ENCODE results near the gene TLE5. TPM values are rescaled to one million over a fixed set of nuclear protein-coding genes. Genes with fewer than 3 reads are reported as not detected.

Gene TLE5
- total and polyA plus RNA-seq, 2 experiments from 2014 or later = 130 to 154 TPM

DNA sequence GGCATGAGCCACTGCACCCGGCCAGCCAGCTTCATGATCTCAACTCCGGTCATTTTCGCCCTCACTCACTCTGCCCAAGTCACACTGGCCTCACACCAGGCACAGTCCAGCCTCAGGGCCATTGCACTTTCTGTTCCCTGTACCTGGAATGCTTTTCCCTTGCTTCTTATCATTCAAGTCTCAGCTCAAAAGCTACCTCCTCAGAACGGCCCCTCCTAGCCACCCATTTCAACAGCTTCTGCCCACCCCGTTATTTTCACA, 30.8 kb downstream of the TLE5 start:
- TF ChIP-seq POLR2AphosphoS5 (IDR thresholded peaks at IDR 0.05; ENCODE audit: low read depth) (no peak), EZH2phosphoT487 (IDR thresholded peaks at IDR 0.05; ENCODE audit: unreplicated experiment) (no peak)
- Histone ChIP-seq H4K20me1 (replicated peaks; ENCODE audit: insufficient read depth) (no peaks in the 10 kb centered on the region), H3K27me3 (ENCODE audit: insufficient read depth) (peaks cover 80% of the 10 kb centered on the region), H3K4me1 (ENCODE audit: insufficient read depth) (peaks cover 8% of the 10 kb centered on the region), H3K79me2 (replicated peaks; ENCODE audit: insufficient read depth) (no peaks in the 10 kb centered on the region), H3K9me2 (ENCODE audit: insufficient read depth) (no peaks in the 10 kb centered on the region), H3K4me2 (no peak overlapping the region), H3K4me3 (no peak overlapping the region), H3K36me3 (ENCODE audit: insufficient read depth) (no peaks in the 10 kb centered on the region), H2AFZ (no peak overlapping the region), H3F3A (replicated peaks; ENCODE audit: low read depth) (peaks cover 6% of the 10 kb centered on the region), H3K27ac (ENCODE audit: low read depth) (no peak overlapping the region)
- H3K4me1 Mint-ChIP-seq = peaks cover 15% of the 10 kb centered on the region
- H3K27ac Mint-ChIP-seq = no peak overlapping the region
- H3K9me3 Mint-ChIP-seq = peaks cover 3% of the 10 kb centered on the region; the same call in 1 of the 3 replicates
- H3K27me3 Mint-ChIP-seq (ENCODE audit: insufficient read depth, low read depth, poor library complexity) = peaks cover 65% of the 10 kb centered on the region
- H3K4me3 Mint-ChIP-seq = no peak overlapping the region
- peaks cover 2% of the 10 kb centered on the region; the same call in 2 of the 3 replicates for H3K36me3 Mint-ChIP-seq (ENCODE audit: low read depth)
- no peak for DNase-seq (ENCODE audit: low spot score)
- ATAC-seq = no peak

DNA sequence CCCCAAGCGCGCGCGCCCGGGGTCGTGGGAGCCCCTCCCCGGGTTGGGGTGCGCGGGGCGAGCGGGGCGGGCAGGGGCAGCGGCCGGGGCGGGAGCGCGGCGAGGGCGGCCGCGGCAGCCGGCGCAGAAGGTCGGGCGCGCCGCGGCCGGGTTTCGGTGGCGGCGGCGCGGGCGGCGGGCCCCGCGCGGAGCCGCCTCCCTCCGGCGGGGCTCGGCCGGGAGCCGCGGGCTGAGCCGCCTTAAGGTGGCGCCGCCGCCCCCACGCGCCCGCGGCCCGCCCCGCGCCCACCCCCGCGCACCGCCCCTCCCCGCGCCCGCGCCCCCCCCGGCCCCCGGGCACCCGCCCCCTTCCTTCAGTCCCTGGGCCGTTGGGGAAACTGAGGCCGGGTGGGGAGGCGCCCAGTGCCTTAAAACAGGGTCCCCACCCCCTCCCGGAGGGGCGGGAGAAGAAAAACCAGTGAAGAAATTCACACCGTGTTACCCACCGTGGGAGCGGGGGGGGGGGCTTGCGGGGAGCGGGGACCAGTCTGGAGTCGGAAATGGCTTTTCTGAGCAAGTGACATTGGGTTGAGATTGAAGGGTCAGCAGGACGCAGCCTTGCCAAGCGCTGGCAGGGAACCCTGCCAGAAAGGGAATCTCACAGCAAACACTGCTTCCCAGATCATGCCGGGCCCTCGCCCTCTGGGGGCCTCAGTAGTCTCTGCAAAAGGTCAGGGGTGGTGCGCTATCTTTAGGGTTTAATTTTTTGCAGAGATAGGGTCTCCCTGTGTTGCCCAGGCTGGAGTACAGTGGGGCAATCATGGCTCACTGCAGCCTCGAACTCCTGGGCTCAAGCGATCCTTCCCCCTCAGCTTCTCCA, 33.0 kb downstream of the TLE5 start, which contains the start of gene TLE2:
Gene TLE2, minus strand, starts transcription at position 216 of the 859 bp plus-strand sequence. CDS start 376 bp downstream, outside the sequence.
- peak within 1 kb of the TSS; percentile 71 for H3K4me3 Mint-ChIP-seq
- peak within 1 kb of the TSS; percentile 92 for H2AFZ ChIP-seq
- TF ChIP-seq, protein P1, sequence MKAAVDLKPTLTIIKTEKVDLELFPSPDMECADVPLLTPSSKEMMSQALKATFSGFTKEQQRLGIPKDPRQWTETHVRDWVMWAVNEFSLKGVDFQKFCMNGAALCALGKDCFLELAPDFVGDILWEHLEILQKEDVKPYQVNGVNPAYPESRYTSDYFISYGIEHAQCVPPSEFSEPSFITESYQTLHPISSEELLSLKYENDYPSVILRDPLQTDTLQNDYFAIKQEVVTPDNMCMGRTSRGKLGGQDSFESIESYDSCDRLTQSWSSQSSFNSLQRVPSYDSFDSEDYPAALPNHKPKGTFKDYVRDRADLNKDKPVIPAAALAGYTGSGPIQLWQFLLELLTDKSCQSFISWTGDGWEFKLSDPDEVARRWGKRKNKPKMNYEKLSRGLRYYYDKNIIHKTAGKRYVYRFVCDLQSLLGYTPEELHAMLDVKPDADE (IDR thresholded peaks at IDR 0.05) = no peak
- TF ChIP-seq STAT1 (IDR thresholded peaks at IDR 0.05; ENCODE audit: unreplicated experiment) (no peak), JUNB (IDR thresholded peaks at IDR 0.05; ENCODE audit: unreplicated experiment) (no peak), POLR2AphosphoS5 (IDR thresholded peaks at IDR 0.05; ENCODE audit: low read depth) (no peak), EZH2 (IDR thresholded peaks at IDR 0.05; ENCODE audit: low read depth, unreplicated experiment) (peak; percentile 44), ZNF331 (CRISPR knock-in tag; IDR thresholded peaks at IDR 0.05; ENCODE audit: low read depth) (no peak), EZH2phosphoT487 (IDR thresholded peaks at IDR 0.05; ENCODE audit: unreplicated experiment) (no peak), NANOG (IDR thresholded peaks at IDR 0.05; ENCODE audit: borderline replicate concordance) (no peak)
- TF ChIP-seq, protein P2, sequence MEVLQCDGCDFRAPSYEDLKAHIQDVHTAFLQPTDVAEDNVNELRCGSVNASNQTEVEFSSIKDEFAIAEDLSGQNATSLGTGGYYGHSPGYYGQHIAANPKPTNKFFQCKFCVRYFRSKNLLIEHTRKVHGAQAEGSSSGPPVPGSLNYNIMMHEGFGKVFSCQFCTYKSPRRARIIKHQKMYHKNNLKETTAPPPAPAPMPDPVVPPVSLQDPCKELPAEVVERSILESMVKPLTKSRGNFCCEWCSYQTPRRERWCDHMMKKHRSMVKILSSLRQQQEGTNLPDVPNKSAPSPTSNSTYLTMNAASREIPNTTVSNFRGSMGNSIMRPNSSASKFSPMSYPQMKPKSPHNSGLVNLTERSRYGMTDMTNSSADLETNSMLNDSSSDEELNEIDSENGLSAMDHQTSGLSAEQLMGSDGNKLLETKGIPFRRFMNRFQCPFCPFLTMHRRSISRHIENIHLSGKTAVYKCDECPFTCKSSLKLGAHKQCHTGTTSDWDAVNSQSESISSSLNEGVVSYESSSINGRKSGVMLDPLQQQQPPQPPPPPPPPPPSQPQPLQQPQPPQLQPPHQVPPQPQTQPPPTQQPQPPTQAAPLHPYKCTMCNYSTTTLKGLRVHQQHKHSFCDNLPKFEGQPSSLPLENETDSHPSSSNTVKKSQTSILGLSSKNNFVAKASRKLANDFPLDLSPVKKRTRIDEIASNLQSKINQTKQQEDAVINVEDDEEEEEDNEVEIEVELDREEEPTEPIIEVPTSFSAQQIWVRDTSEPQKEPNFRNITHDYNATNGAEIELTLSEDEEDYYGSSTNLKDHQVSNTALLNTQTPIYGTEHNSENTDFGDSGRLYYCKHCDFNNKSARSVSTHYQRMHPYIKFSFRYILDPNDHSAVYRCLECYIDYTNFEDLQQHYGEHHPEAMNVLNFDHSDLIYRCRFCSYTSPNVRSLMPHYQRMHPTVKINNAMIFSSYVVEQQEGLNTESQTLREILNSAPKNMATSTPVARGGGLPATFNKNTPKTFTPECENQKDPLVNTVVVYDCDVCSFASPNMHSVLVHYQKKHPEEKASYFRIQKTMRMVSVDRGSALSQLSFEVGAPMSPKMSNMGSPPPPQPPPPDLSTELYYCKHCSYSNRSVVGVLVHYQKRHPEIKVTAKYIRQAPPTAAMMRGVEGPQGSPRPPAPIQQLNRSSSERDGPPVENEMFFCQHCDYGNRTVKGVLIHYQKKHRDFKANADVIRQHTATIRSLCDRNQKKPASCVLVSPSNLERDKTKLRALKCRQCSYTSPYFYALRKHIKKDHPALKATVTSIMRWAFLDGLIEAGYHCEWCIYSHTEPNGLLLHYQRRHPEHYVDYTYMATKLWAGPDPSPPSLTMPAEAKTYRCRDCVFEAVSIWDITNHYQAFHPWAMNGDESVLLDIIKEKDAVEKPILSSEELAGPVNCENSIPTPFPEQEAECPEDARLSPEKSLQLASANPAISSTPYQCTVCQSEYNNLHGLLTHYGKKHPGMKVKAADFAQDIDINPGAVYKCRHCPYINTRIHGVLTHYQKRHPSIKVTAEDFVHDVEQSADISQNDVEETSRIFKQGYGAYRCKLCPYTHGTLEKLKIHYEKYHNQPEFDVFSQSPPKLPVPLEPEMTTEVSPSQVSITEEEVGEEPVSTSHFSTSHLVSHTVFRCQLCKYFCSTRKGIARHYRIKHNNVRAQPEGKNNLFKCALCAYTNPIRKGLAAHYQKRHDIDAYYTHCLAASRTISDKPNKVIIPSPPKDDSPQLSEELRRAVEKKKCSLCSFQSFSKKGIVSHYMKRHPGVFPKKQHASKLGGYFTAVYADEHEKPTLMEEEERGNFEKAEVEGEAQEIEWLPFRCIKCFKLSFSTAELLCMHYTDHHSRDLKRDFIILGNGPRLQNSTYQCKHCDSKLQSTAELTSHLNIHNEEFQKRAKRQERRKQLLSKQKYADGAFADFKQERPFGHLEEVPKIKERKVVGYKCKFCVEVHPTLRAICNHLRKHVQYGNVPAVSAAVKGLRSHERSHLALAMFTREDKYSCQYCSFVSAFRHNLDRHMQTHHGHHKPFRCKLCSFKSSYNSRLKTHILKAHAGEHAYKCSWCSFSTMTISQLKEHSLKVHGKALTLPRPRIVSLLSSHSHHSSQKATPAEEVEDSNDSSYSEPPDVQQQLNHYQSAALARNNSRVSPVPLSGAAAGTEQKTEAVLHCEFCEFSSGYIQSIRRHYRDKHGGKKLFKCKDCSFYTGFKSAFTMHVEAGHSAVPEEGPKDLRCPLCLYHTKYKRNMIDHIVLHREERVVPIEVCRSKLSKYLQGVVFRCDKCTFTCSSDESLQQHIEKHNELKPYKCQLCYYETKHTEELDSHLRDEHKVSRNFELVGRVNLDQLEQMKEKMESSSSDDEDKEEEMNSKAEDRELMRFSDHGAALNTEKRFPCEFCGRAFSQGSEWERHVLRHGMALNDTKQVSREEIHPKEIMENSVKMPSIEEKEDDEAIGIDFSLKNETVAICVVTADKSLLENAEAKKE (CRISPR knock-in tag; IDR thresholded peaks at IDR 0.05) = no peak
- TF ChIP-seq, protein P3, sequence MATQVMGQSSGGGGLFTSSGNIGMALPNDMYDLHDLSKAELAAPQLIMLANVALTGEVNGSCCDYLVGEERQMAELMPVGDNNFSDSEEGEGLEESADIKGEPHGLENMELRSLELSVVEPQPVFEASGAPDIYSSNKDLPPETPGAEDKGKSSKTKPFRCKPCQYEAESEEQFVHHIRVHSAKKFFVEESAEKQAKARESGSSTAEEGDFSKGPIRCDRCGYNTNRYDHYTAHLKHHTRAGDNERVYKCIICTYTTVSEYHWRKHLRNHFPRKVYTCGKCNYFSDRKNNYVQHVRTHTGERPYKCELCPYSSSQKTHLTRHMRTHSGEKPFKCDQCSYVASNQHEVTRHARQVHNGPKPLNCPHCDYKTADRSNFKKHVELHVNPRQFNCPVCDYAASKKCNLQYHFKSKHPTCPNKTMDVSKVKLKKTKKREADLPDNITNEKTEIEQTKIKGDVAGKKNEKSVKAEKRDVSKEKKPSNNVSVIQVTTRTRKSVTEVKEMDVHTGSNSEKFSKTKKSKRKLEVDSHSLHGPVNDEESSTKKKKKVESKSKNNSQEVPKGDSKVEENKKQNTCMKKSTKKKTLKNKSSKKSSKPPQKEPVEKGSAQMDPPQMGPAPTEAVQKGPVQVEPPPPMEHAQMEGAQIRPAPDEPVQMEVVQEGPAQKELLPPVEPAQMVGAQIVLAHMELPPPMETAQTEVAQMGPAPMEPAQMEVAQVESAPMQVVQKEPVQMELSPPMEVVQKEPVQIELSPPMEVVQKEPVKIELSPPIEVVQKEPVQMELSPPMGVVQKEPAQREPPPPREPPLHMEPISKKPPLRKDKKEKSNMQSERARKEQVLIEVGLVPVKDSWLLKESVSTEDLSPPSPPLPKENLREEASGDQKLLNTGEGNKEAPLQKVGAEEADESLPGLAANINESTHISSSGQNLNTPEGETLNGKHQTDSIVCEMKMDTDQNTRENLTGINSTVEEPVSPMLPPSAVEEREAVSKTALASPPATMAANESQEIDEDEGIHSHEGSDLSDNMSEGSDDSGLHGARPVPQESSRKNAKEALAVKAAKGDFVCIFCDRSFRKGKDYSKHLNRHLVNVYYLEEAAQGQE (IDR thresholded peaks at IDR 0.05; ENCODE audit: unreplicated experiment) = no peak

More for the DNA sequence above, 33.0 kb downstream of the TLE5 start, which contains the start of gene TLE2:
- H3K4me1 Mint-ChIP-seq = peaks cover 20% of the 10 kb centered on the region; the same call in 2 of the 3 replicates
- H3K4me3 ChIP-seq = peak within 1 kb of the TSS; percentile 76
- H3K36me3 ChIP-seq (ENCODE audit: insufficient read depth) = no peaks in the 10 kb centered on the region
- H3K9me3 Mint-ChIP-seq = no peaks in the 10 kb centered on the region
- ATAC-seq = no peak; the same call in 1 of the 3 replicates
- H3K9me2 ChIP-seq (ENCODE audit: insufficient read depth) = no peaks in the 10 kb centered on the region
- peaks cover 14% of the 10 kb centered on the region for H3K4me1 ChIP-seq (ENCODE audit: insufficient read depth)
- peaks cover 95% of the 10 kb centered on the region for H3K27me3 ChIP-seq (ENCODE audit: insufficient read depth)
- no peaks in the 10 kb centered on the region for H3F3A ChIP-seq (replicated peaks; ENCODE audit: low read depth)
- H3K36me3 Mint-ChIP-seq (ENCODE audit: low read depth) = peaks cover 2% of the 10 kb centered on the region; the same call in 1 of the 3 replicates
- no peaks in the 10 kb centered on the region for H3K79me2 ChIP-seq (replicated peaks; ENCODE audit: insufficient read depth)
- no peak within 1 kb of the TSS for H3K27ac ChIP-seq (ENCODE audit: low read depth)
- peak within 1 kb of the TSS; percentile 89 for H3K4me2 ChIP-seq
- DNase-seq (ENCODE audit: low spot score) = peak; percentile 52
- peaks cover 67% of the 10 kb centered on the region for H3K27me3 Mint-ChIP-seq (ENCODE audit: insufficient read depth, low read depth, poor library complexity)
- no peak within 1 kb of the TSS for H3K27ac Mint-ChIP-seq
- no peaks in the 10 kb centered on the region for H4K20me1 ChIP-seq (replicated peaks; ENCODE audit: insufficient read depth)

Data from GM23338 (cell line).